Vagina (tissue), 2 donors: Measurements from ENCODE around the gene FBXO41. TPM values are rescaled to one million over a fixed set of nuclear protein-coding genes. Genes with fewer than 3 reads are reported as not detected.

Source experiments
- DNase-seq, 2 donors: peaks; one replicate each; pipeline ENCODE4 v3.0.0-alpha.2; 2017; ENCODE audit errors: extremely low spot score in 2 of 2
- H3K27ac ChIP-seq: fragments of 200-600 bp; sonication (generic); one replicate; pipeline ENCODE4 v1.5.1; 2019
- H3K27me3 ChIP-seq: fragments of 200-600 bp; sonication (generic); one replicate; pipeline ENCODE4 v1.5.1; 2019
- H3K36me3 ChIP-seq, 2 donors: fragments of 200-600 bp; sonication (generic); one replicate each; pipeline ENCODE4 v1.5.1; 2017 to 2019
- H3K4me1 ChIP-seq: fragments of 200-600 bp; sonication (generic); one replicate; pipeline ENCODE4 v1.5.1; 2019
- H3K4me3 ChIP-seq, 2 donors: fragments of 200-600 bp; sonication (generic); 1 replicate in 1 of 2; 2 replicates in 1 of 2; pipeline ENCODE4 v1.5.1; 2016 to 2019
- H3K9me3 ChIP-seq: fragments of 200-600 bp; sonication (generic); one replicate; pipeline ENCODE4 v1.5.1; 2019
- CTCF ChIP-seq, 3 experiments: fragments of 450-650 bp in 2 of 3; fragments of 200-600 bp in 1 of 3; sonication (generic) in 1 of 3; IDR thresholded peaks; one replicate each; pipeline ENCODE4 v1.5.1; 2017 to 2019; ENCODE audit warnings: antibody characterized with exemption in 3 of 3, mild to moderate bottlenecking in 2 of 3, moderate library complexity in 2 of 3
- POLR2A ChIP-seq, 2 donors: fragments of 450-650 bp; IDR thresholded peaks; one replicate each; pipeline ENCODE4 v1.6.1; 2017; ENCODE audit warnings: antibody characterized with exemption in 2 of 2, mild to moderate bottlenecking in 2 of 2, moderate library complexity in 2 of 2
- POLR2AphosphoS5 ChIP-seq, 2 donors: sonication (generic); formaldehyde crosslinking; IDR thresholded peaks; one replicate each; pipeline ENCODE4 v1.9.0; 2017; ENCODE audit warnings: antibody characterized with exemption in 2 of 2, mild to moderate bottlenecking in 2 of 2, low read depth in 1 of 2; ENCODE audit not compliant: insufficient read depth in 1 of 2
- intact Hi-C: fragments of 100-400 bp; cut with DNase I; formaldehyde crosslinking; loops from one replicate; pipeline ENCODE4 v1.15.1; 2023
- small RNA-seq: library from RNA; depleted of rRNA; stranded (forward); fragments of <200 nt; gene quantifications from one replicate; pipeline ENCODE3, GENCODE V24; 2016
- total RNA-seq: library from RNA; depleted of rRNA; stranded (reverse); fragments of >200 nt; gene quantifications from one replicate; pipeline ENCODE4 v1.2.3, GENCODE V29; 2016

Gene FBXO41
- total RNA-seq, 1 donor from 2014 or later, result 2.7 TPM

- no peak for TF ChIP-seq CTCF (IDR thresholded peaks at IDR 0.05)
- TF ChIP-seq POLR2AphosphoS5 (IDR thresholded peaks at IDR 0.05; ENCODE audit: insufficient read depth in 1 of 2, low read depth in 1 of 2), result no peak
- no peak for TF ChIP-seq POLR2A (IDR thresholded peaks at IDR 0.05)
- Histone ChIP-seq H3K9me3 (no peaks in the 10 kb centered on the region), H3K36me3 (no peaks in the 10 kb centered on the region), H3K27me3 (no peaks in the 10 kb centered on the region), H3K4me1 (peaks cover 31% of the 10 kb centered on the region), H3K4me3 (no peak overlapping the region), H3K27ac (no peak overlapping the region)
- no peak for DNase-seq
- intact Hi-C loops, result no loop called here
Observed at GRCh38 chr2:73210696-73211095, 73.6 kb downstream of the FBXO41 start.

GRCh38 chr2:73210019-73210418 lies 74.3 kb downstream of the FBXO41 start:
- no peaks in the 10 kb centered on the region for H3K9me3 ChIP-seq
- no peak for TF ChIP-seq POLR2AphosphoS5 (IDR thresholded peaks at IDR 0.05; ENCODE audit: insufficient read depth in 1 of 2, low read depth in 1 of 2)
- TF ChIP-seq CTCF (IDR thresholded peaks at IDR 0.05), result no peak
- no peak for TF ChIP-seq POLR2A (IDR thresholded peaks at IDR 0.05)
- H3K36me3 ChIP-seq, result no peaks in the 10 kb centered on the region
- intact Hi-C loops, result no loop called here
- no peaks in the 10 kb centered on the region for H3K27me3 ChIP-seq
- no peak for DNase-seq
- no peak overlapping the region for H3K4me3 ChIP-seq
- H3K27ac ChIP-seq, result no peak overlapping the region
- peaks cover 25% of the 10 kb centered on the region for H3K4me1 ChIP-seq

DNA sequence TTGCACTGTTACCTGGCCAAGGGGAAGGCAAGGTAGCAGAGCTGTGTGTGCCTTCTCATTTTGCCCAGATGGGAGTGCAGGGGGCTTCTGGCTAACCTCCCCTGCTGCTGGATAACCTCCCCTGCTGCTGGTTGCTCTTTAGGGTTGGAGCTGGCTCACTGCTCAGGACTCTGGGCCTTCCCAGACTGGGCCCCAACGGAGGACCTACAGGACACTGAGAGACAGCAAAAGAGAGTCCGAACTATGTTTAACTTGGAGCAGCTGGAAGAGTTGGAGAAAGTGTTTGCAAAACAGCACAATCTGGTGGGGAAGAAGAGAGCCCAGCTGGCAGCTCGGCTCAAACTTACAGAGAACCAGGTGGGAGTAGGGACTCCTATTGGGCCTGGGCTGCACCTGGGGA lies 76.0 kb downstream of the FBXO41 start:
- Histone ChIP-seq H3K27ac (no peak overlapping the region), H3K4me3 (no peak overlapping the region), H3K9me3 (no peaks in the 10 kb centered on the region), H3K4me1 (peaks cover 14% of the 10 kb centered on the region), H3K36me3 (no peaks in the 10 kb centered on the region), H3K27me3 (peaks cover under 1% of the 10 kb centered on the region)
- no peak for TF ChIP-seq POLR2AphosphoS5 (IDR thresholded peaks at IDR 0.05; ENCODE audit: insufficient read depth in 1 of 2, low read depth in 1 of 2)
- no peak for TF ChIP-seq CTCF (IDR thresholded peaks at IDR 0.05)
- no peak for DNase-seq
- intact Hi-C loops, result no loop called here

DNA sequence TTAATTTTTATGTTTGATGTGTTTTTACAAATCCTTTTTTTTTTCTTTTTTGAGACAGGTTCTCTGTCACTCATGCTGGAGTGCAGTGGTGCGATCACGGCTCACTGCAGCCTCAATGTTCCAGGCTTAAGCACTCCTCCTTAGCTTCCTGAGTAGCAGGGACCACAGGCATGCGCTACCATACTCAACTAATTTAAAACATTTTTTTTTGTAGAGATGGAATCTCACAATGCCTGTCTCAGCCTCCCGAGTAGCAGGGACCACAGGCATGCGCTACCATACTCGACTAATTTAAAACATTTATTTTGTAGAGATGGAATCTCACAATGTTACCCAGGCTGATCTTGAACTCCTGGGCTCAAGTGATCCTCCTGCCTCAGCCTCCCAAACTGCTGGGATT lies 78.7 kb downstream of the FBXO41 start:
- intact Hi-C loops, result no loop called here
- no peaks in the 10 kb centered on the region for H3K36me3 ChIP-seq
- no peaks in the 10 kb centered on the region for H3K9me3 ChIP-seq
- peaks cover 14% of the 10 kb centered on the region for H3K27me3 ChIP-seq
- TF ChIP-seq POLR2A (IDR thresholded peaks at IDR 0.05) (no peak), POLR2AphosphoS5 (IDR thresholded peaks at IDR 0.05; ENCODE audit: insufficient read depth in 1 of 2, low read depth in 1 of 2) (no peak), CTCF (IDR thresholded peaks at IDR 0.05) (no peak)
- H3K4me3 ChIP-seq, result no peak overlapping the region
- H3K27ac ChIP-seq, result no peak overlapping the region
- no peak for DNase-seq
- peaks cover 14% of the 10 kb centered on the region for H3K4me1 ChIP-seq

Small RNAs within 50 kb of the gene (small RNA-seq; reads per million reads assigned to genes)
- not detected for gene RNU6-111P

Other genes starting within 250 kb of the FBXO41 start
- 9.8 TPM for gene SFXN5, start 212.8 kb downstream of the FBXO41 start, total RNA-seq
- 33.1 TPM for gene RAB11FIP5, start 171.5 kb downstream of the FBXO41 start, total RNA-seq
- gene NOTO, start 81.9 kb downstream of the FBXO41 start, total RNA-seq, result not detected
- gene SMYD5, start 70.2 kb downstream of the FBXO41 start, total RNA-seq, result 16.0 TPM
- 8.1 TPM for gene PRADC1, start 51.2 kb downstream of the FBXO41 start, total RNA-seq
- gene CCT7, start 50.2 kb downstream of the FBXO41 start, total RNA-seq, result 188 TPM
- gene EGR4, start 9.1 kb upstream of the FBXO41 start, total RNA-seq, result not detected
- 25.0 TPM for gene ALMS1, start 101.4 kb upstream of the FBXO41 start, total RNA-seq